IMR-90 (cell line): ENCODE measurements around the gene FOXB1. TPM values are rescaled to one million over a fixed set of nuclear protein-coding genes. Genes with fewer than 3 reads are reported as not detected.

Source experiments
- ATAC-seq: fragments of 200-7000 bp; cut with Tn5 transposase; 2 replicates; pipeline ENCODE4 v1.9.1; 2020; ENCODE audit warnings: low read depth, mild to moderate bottlenecking, moderate library complexity
- BruUV-seq: library from RNA; stranded (reverse); fragments of 400-500 nt; replicated peaks from 2 replicates; lab custom pipeline; 2021; lab: Mats Ljungman, UMichigan
- CTCF ChIA-PET: fragments of 300-600 bp; formaldehyde crosslinking; extraction: SDS; loops from one replicate; lab custom pipeline; 2021; ENCODE audit warnings: antibody characterized with exemption; lab: Yijun Ruan, JAX
- POLR2A ChIA-PET: fragments of 300-600 bp; sonication (Branson Sonifier 250); formaldehyde crosslinking; loops from one replicate; lab custom pipeline; 2022; ENCODE audit warnings: antibody characterized with exemption; ENCODE audit not compliant: unreplicated experiment; lab: Charles Lee
- DNase-seq: peaks from one replicate; pipeline ENCODE4 v3.0.0; 2013
- H2AFZ ChIP-seq: replicated peaks from 2 replicates; pipeline ENCODE3; 2013; ENCODE audit warnings: low read length, mild to moderate bottlenecking; ENCODE audit not compliant: poor library complexity
- H2AK5ac ChIP-seq: 2 replicates; pipeline ENCODE4 v1.6.1; 2013; ENCODE audit warnings: low read depth, low read length, inconsistent platforms
- H2AK9ac ChIP-seq: replicated peaks from 2 replicates; pipeline ENCODE3; 2013; ENCODE audit warnings: mild to moderate bottlenecking, low read depth, low read length, moderate library complexity; ENCODE audit not compliant: poor library complexity
- H2BK120ac ChIP-seq: 2 replicates; pipeline ENCODE4 v1.6.1; 2013; ENCODE audit warnings: low read depth, low read length, inconsistent platforms
- H2BK15ac ChIP-seq: 3 replicates; pipeline ENCODE4 v1.6.1; 2013; ENCODE audit warnings: low read depth, low read length, inconsistent platforms
- H2BK20ac ChIP-seq: 2 replicates; pipeline ENCODE4 v1.6.1; 2013; ENCODE audit warnings: low read depth, mild to moderate bottlenecking, inconsistent platforms, low read length, moderate library complexity
- H2BK5ac ChIP-seq: 2 replicates; pipeline ENCODE4 v1.6.1; 2013; ENCODE audit warnings: mild to moderate bottlenecking, low read depth, low read length, inconsistent platforms; ENCODE audit not compliant: poor library complexity, severe bottlenecking
- H3K14ac ChIP-seq: replicated peaks from 2 replicates; pipeline ENCODE4 v1.6.1; 2013; ENCODE audit warnings: low read depth, low read length, inconsistent platforms
- H3K18ac ChIP-seq: 2 replicates; pipeline ENCODE4 v1.6.1; 2013; ENCODE audit warnings: low read depth, low read length, control low read depth
- H3K23ac ChIP-seq: 2 replicates; pipeline ENCODE4 v1.6.1; 2013; ENCODE audit warnings: low read depth, low read length, inconsistent platforms
- H3K27ac ChIP-seq: 2 replicates; pipeline ENCODE4 v1.5.1; 2013; ENCODE audit warnings: mild to moderate bottlenecking, control low read depth, low read length; ENCODE audit not compliant: insufficient read depth
- H3K27me3 ChIP-seq: 2 replicates; pipeline ENCODE4 v1.6.1; 2013; ENCODE audit warnings: low read length; ENCODE audit not compliant: control insufficient read depth, insufficient read depth
- H3K36me3 ChIP-seq: 2 replicates; pipeline ENCODE4 v1.6.1; 2013; ENCODE audit warnings: low read length, mixed read lengths; ENCODE audit not compliant: control insufficient read depth, insufficient read depth
- H3K4ac ChIP-seq: 2 replicates; pipeline ENCODE4 v1.6.1; 2013; ENCODE audit warnings: low read depth, low read length, inconsistent platforms
- H3K4me1 ChIP-seq: 2 replicates; pipeline ENCODE4 v1.6.1; 2013; ENCODE audit warnings: low read length, mixed read lengths; ENCODE audit not compliant: control insufficient read depth, insufficient read depth
- H3K4me2 ChIP-seq: 2 replicates; pipeline ENCODE4 v1.6.1; 2013; ENCODE audit warnings: low read depth, mild to moderate bottlenecking, control low read depth, low read length, moderate library complexity
- H3K4me3 ChIP-seq: 2 replicates; pipeline ENCODE4 v1.5.1; 2013; ENCODE audit warnings: low read depth, mild to moderate bottlenecking, control low read depth, low read length, moderate library complexity; ENCODE audit not compliant: insufficient read depth
- H3K56ac ChIP-seq: 2 replicates; pipeline ENCODE4 v1.6.1; 2013; ENCODE audit warnings: low read length, inconsistent platforms; ENCODE audit not compliant: insufficient read depth; ENCODE audit errors: extremely low read depth
- H3K79me1 ChIP-seq, 2 experiments: 2 replicates each; pipeline ENCODE4 v1.6.1; 2013; ENCODE audit warnings: low read length in 2 of 2, inconsistent platforms in 1 of 2, low read depth in 1 of 2
- H3K9ac ChIP-seq: 2 replicates; pipeline ENCODE4 v1.6.1; 2013; ENCODE audit warnings: low read depth, low read length, control low read depth
- H3K9me1 ChIP-seq: 2 replicates; pipeline ENCODE4 v1.6.1; 2013; ENCODE audit warnings: low read length, inconsistent platforms; ENCODE audit not compliant: insufficient read depth
- H3K9me3 ChIP-seq: 2 replicates; pipeline ENCODE4 v1.6.1; 2013; ENCODE audit warnings: low read length; ENCODE audit not compliant: control insufficient read depth, insufficient read depth
- H4K20me1 ChIP-seq: 2 replicates; pipeline ENCODE4 v1.6.1; 2013; ENCODE audit warnings: low read length, inconsistent platforms; ENCODE audit not compliant: insufficient read depth
- H4K5ac ChIP-seq: 2 replicates; pipeline ENCODE4 v1.6.1; 2013; ENCODE audit warnings: mild to moderate bottlenecking, low read depth, low read length, control low read depth
- H4K8ac ChIP-seq, 2 experiments: 2 replicates each; pipeline ENCODE4 v1.6.1; 2013; ENCODE audit warnings: low read depth in 2 of 2, low read length in 2 of 2, control low read depth in 1 of 2, inconsistent platforms in 1 of 2
- H4K91ac ChIP-seq: 2 replicates; pipeline ENCODE4 v1.6.1; 2013; ENCODE audit warnings: low read depth, low read length, inconsistent platforms; ENCODE audit not compliant: insufficient read depth
- BHLHE40 ChIP-seq: fragments of 150-350 bp; IDR thresholded peaks from 2 replicates; pipeline ENCODE4 v1.6.1; 2016; ENCODE audit warnings: mild to moderate bottlenecking, low read depth, low read length
- CEBPB ChIP-seq: IDR thresholded peaks from 2 replicates; pipeline ENCODE4 v1.6.1; 2012; ENCODE audit warnings: low read depth, low read length, improper control_type of control experiment
- CTCF ChIP-seq: conservative IDR thresholded peaks from 2 replicates; pipeline ENCODE4 v1.5.1; 2012; ENCODE audit warnings: mild to moderate bottlenecking, low read depth, low read length, improper control_type of control experiment
- ELK1 ChIP-seq: fragments of 150-350 bp; IDR thresholded peaks from 2 replicates; pipeline ENCODE4 v1.6.1; 2016; ENCODE audit warnings: low read depth, mild to moderate bottlenecking, low read length, moderate library complexity, borderline replicate concordance
- FOS ChIP-seq: fragments of 150-350 bp; IDR thresholded peaks from 2 replicates; pipeline ENCODE4 v1.6.1; 2016; ENCODE audit warnings: low read depth, low read length
- MXI1 ChIP-seq: IDR thresholded peaks from 2 replicates; pipeline ENCODE4 v1.6.1; 2012; ENCODE audit warnings: low read depth, mild to moderate bottlenecking, low read length, moderate library complexity, borderline replicate concordance
- NFE2L2 ChIP-seq: fragments of 150-350 bp; IDR thresholded peaks from 2 replicates; pipeline ENCODE4 v1.6.1; 2016; ENCODE audit warnings: low read depth, mild to moderate bottlenecking, low read length
- POLR2A ChIP-seq: IDR thresholded peaks from 2 replicates; pipeline ENCODE4 v1.6.1; 2012; ENCODE audit warnings: mild to moderate bottlenecking, low read depth, low read length
- RAD21 ChIP-seq: IDR thresholded peaks from 2 replicates; pipeline ENCODE4 v1.6.1; 2012; ENCODE audit warnings: low read length, improper control_type of control experiment
- RCOR1 ChIP-seq: IDR thresholded peaks from 2 replicates; pipeline ENCODE4 v1.6.1; 2012; ENCODE audit warnings: mild to moderate bottlenecking, low read length, improper control_type of control experiment; ENCODE audit not compliant: insufficient replicate concordance
- RFX5 ChIP-seq: IDR thresholded peaks from 2 replicates; pipeline ENCODE4 v1.8.0; 2012; ENCODE audit warnings: low read depth, mild to moderate bottlenecking, low read length, moderate library complexity
- USF2 ChIP-seq: fragments of 150-350 bp; IDR thresholded peaks from 2 replicates; pipeline ENCODE4 v1.6.1; 2017; ENCODE audit warnings: mild to moderate bottlenecking, antibody characterized with exemption, low read length, low read depth
- dilution Hi-C: fragments of 300-500 bp; cut with HindIII; formaldehyde crosslinking; loops from one replicate; pipeline ENCODE4 v1.14.3; 2018; ENCODE audit warnings: low sequenced_read_pairs; ENCODE audit not compliant: unreplicated experiment
- in situ Hi-C: fragments of 300-500 bp; cut with MboI; formaldehyde crosslinking; loops from 3 replicates; pipeline ENCODE4 v1.14.3; 2019; ENCODE audit warnings: low sequenced_read_pairs, inconsistent platforms, mixed read lengths
- intact Hi-C: fragments of 100-400 bp; cut with micrococcal nuclease; formaldehyde crosslinking; loops from 2 replicates; pipeline ENCODE4 v1.10.0; 2022
- polyA plus RNA-seq, 3 experiments: library from polyadenylated mRNA; depleted of rRNA; stranded (reverse); fragments of >200 nt; gene quantifications; 2 replicates each; pipeline ENCODE4 v1.2.3, GENCODE V29; 2012; ENCODE audit warnings: low replicate concordance in 1 of 3
- total RNA-seq: library from RNA; depleted of rRNA; stranded (reverse); fragments of >200 nt; gene quantifications from 2 replicates; pipeline ENCODE4 v1.2.3, GENCODE V29; 2012

Gene FOXB1
- total and polyA plus RNA-seq, 2 of the 4 experiments (the other 2 are of a cell fraction), result not detected

GRCh38 chr15:60004009-60004845 is at the start of gene FOXB1 (continued):
- no peak for TF ChIP-seq USF2

- in situ Hi-C loops (no loop called here), dilution Hi-C loops (no loop called here), intact Hi-C loops (no loop called here)
- Histone ChIP-seq H3K4ac (no peak overlapping the region), H2BK20ac (no peak overlapping the region), H4K5ac (no peak overlapping the region), H3K4me2 (no peak overlapping the region), H3K23ac (no peak overlapping the region), H3K9me1 (no peaks in the 10 kb centered on the region), H3K79me1 (no peaks in the 10 kb centered on the region), H3K14ac (no peak overlapping the region), H3K56ac (no peak overlapping the region), H3K9me3 (no peaks in the 10 kb centered on the region), H3K36me3 (no peaks in the 10 kb centered on the region), H2BK120ac (no peak overlapping the region), H3K4me1 (no peaks in the 10 kb centered on the region), H4K91ac (no peak overlapping the region), H2AK5ac (no peak overlapping the region), H2AK9ac (no peak overlapping the region), H4K20me1 (no peaks in the 10 kb centered on the region), H3K9ac (no peak overlapping the region), H3K27me3 (no peaks in the 10 kb centered on the region; the same call in 1 of the 2 replicates), H3K18ac (no peak overlapping the region), H3K4me3 (no peak overlapping the region), H2BK5ac (no peak overlapping the region), H2BK15ac (no peak overlapping the region), H3K27ac (no peak overlapping the region), H2AFZ (no peak overlapping the region), H4K8ac (no peak overlapping the region)
- no peak for ATAC-seq
- DNase-seq, result no peak
- ChIA-PET POLR2A (no interaction called here), CTCF (no interaction called here)
- BruUV-seq, result no TSS peak
- no peak for TF ChIP-seq USF2
- TF ChIP-seq MXI1, result no peak
- TF ChIP-seq RAD21, result no peak
- TF ChIP-seq FOS, result no peak
- TF ChIP-seq CEBPB, result no peak
- no peak for TF ChIP-seq ELK1
- TF ChIP-seq RCOR1, result no peak
- TF ChIP-seq NFE2L2, result no peak
- TF ChIP-seq RFX5, result no peak
- no peak for TF ChIP-seq POLR2A
- TF ChIP-seq CTCF, result no peak
- no peak for TF ChIP-seq BHLHE40
Observed at GRCh38 chr15:59958288-59958687, 45.8 kb upstream of the FOXB1 start.
